Prostate gland (tissue), 2 donors: ENCODE results near the gene CCDC92B.

Source experiments
- POLR2A ChIP-seq: fragments of 450-650 bp; IDR thresholded peaks from one replicate; pipeline ENCODE4 v1.6.1; 2016; ENCODE audit warnings: antibody characterized with exemption, mild to moderate bottlenecking
- TF ChIP-seq, protein P1 (sequence below), 4 experiments: fragments of 200-600 bp in 2 of 4; fragments of 450-650 bp in 2 of 4; sonication (generic) in 2 of 4; IDR thresholded peaks; 1 replicate in 3 of 4; 2 replicates in 1 of 4; pipeline ENCODE4 v1.5.1; 2016 to 2019; ENCODE audit warnings: antibody characterized with exemption in 4 of 4, mild to moderate bottlenecking in 2 of 4, moderate library complexity in 2 of 4

DNA sequence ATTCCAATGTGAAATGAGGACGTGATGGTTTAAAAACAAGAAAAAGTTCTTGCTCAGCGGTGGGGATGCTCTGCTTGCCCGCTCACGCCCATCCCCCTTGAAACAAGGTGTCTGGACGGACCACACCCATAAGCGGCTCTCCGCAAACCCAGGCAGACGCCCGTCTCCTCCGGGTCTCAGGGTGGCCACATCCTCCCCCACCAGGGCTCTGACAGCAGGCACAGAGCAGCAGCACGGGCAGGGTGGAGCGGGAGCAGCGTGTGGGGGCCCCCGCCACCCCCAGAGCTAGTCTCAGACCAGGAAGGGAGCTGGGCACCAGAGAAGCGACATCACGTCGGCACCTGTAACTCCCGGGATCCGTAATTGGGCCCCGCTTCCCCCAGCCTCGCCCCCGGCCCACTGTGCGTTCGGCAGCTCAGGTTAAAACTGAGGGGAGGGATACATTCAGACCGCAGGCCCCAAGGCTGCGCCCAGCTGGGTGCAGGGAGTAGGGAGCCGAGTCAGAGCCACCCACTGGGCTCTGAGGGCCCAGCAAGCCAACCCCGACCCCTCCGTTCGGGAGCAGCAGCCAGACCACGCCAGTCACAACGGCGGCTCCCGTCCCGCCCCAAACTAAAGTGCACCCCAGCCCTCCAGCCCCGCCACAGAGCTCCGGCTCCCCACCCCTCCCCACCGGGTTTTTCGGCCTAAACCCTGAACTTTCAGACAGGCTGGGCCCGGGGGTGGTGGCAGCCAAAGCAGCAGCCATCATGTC is 59.9 kb downstream of the CCDC92B start:
- no peak for TF ChIP-seq POLR2A
- TF ChIP-seq, protein P1, sequence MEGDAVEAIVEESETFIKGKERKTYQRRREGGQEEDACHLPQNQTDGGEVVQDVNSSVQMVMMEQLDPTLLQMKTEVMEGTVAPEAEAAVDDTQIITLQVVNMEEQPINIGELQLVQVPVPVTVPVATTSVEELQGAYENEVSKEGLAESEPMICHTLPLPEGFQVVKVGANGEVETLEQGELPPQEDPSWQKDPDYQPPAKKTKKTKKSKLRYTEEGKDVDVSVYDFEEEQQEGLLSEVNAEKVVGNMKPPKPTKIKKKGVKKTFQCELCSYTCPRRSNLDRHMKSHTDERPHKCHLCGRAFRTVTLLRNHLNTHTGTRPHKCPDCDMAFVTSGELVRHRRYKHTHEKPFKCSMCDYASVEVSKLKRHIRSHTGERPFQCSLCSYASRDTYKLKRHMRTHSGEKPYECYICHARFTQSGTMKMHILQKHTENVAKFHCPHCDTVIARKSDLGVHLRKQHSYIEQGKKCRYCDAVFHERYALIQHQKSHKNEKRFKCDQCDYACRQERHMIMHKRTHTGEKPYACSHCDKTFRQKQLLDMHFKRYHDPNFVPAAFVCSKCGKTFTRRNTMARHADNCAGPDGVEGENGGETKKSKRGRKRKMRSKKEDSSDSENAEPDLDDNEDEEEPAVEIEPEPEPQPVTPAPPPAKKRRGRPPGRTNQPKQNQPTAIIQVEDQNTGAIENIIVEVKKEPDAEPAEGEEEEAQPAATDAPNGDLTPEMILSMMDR (IDR thresholded peaks at IDR 0.05), result no peak
